ENCODE data around the gene DLD. TPM values are rescaled to one million over a fixed set of nuclear protein-coding genes. Genes with fewer than 3 reads are reported as not detected.
A peak's percentile ranks its signal among the peaks of the same experiment; 100 is the strongest.

The DLD gene
- total and polyA plus RNA-seq, 2 of the 13 experiments (the other 11 are each of a cell fraction or from before 2014, with no cell fraction given), result 56.8 to 95.2 TPM

DNA sequence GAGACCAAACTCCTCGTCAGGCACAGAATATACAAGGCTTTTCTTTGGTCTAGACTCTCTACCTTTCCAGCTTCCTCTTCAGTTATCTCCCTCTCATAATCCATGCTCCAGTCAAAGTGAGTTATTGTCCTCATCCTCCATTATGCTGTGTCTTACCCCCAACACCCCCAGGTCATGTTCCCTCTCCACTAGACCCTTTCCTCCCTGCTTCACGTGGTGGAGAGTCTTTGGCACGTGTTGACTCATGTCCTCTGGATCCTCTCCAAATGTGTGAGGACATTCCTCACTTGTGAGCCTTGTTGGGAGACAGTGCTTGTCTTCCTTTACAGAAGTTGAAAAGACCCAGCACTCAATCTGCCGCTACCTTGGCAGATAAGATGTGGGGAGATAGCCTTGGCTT is 36.0 kb upstream of the DLD start (continued):
- peak; percentile 43; the same call in 1 of the 2 replicates for TF ChIP-seq ZNF441 (CRISPR knock-in tag; IDR thresholded peaks at IDR 0.05; ENCODE audit: borderline replicate concordance)
- TF ChIP-seq, protein P1, sequence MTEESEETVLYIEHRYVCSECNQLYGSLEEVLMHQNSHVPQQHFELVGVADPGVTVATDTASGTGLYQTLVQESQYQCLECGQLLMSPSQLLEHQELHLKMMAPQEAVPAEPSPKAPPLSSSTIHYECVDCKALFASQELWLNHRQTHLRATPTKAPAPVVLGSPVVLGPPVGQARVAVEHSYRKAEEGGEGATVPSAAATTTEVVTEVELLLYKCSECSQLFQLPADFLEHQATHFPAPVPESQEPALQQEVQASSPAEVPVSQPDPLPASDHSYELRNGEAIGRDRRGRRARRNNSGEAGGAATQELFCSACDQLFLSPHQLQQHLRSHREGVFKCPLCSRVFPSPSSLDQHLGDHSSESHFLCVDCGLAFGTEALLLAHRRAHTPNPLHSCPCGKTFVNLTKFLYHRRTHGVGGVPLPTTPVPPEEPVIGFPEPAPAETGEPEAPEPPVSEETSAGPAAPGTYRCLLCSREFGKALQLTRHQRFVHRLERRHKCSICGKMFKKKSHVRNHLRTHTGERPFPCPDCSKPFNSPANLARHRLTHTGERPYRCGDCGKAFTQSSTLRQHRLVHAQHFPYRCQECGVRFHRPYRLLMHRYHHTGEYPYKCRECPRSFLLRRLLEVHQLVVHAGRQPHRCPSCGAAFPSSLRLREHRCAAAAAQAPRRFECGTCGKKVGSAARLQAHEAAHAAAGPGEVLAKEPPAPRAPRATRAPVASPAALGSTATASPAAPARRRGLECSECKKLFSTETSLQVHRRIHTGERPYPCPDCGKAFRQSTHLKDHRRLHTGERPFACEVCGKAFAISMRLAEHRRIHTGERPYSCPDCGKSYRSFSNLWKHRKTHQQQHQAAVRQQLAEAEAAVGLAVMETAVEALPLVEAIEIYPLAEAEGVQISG (CRISPR knock-in tag; IDR thresholded peaks at IDR 0.05), result no peak
- no peak for TF ChIP-seq LCORL (IDR thresholded peaks at IDR 0.05)
- TF ChIP-seq LCORL (CRISPR knock-in tag; IDR thresholded peaks at IDR 0.05), result no peak
- TF ChIP-seq SALL1 (CRISPR knock-in tag; IDR thresholded peaks at IDR 0.05), result peak; percentile 46; the same call in 1 of the 2 replicates
- no peak for TF ChIP-seq ZNF550 (CRISPR knock-in tag; IDR thresholded peaks at IDR 0.05; ENCODE audit: borderline replicate concordance)
- no peak for TF ChIP-seq ZNF556 (CRISPR knock-in tag; IDR thresholded peaks at IDR 0.05; ENCODE audit: borderline replicate concordance)

DNA sequence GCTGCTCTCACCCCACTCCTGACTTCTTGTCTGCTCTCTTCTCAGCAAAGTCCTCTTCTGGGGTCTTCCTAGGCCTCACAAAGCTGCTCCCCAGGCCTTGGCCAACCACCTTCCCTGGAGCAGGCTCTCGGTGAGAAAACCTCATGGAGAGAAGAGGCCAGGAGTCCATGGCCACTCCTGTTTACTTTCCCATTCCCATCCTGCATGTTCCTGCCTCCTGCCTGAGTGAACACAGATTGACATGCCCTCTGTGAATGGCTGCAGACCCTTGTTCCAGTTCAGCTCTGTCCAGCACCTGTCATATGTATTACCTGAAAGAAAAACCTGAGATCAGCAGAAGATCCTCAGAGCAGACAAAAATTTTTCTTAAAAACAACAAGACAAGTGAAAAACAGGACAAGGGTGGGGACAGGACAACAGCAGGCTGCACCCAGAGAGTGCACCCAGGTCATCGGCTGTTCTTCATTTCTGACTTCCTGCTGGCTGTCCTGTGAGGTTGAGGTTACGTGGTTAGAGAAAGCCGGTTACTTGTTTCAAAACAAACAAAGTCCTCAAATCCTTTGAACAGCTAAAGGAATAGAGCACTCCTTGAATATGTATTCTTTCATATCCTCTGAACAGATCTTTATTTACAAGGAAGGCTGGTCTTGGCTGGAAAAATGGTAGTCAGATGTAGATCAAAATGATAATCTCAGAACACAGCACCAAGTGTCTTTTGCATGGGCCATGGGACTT is 34.0 kb upstream of the DLD start:
- H3K27ac ChIP-seq (ENCODE audit: extremely low read length, insufficient read depth, low read length), result peak overlapping the region; percentile 62
- H3K4me1 ChIP-seq (ENCODE audit: insufficient read depth, low read length), result peaks cover 61% of the 10 kb centered on the region
- no peaks in the 10 kb centered on the region for H4K20me1 ChIP-seq (ENCODE audit: insufficient read depth, low read length)
- H3K9me3 ChIP-seq (ENCODE audit: low read length), result no peaks in the 10 kb centered on the region
- H3K79me2 ChIP-seq (ENCODE audit: insufficient read depth, low read length), result no peaks in the 10 kb centered on the region
- FAIRE-seq (peak; percentile 49), DNase-seq (ENCODE audit: low spot score) (peak; percentile 67), ATAC-seq (peak; percentile 96)
- peak overlapping the region; percentile 18; the same call in 1 of the 2 replicates for H3K9ac ChIP-seq (ENCODE audit: insufficient read depth, low read depth, low read length)
- H2AFZ ChIP-seq (ENCODE audit: low read length), result peak overlapping the region; percentile 48
- BruUV-seq (replicated peaks), result no TSS peak
- H3K27me3 ChIP-seq (ENCODE audit: control insufficient read depth in 1 of 2, insufficient read depth in 2 of 2, low read length in 2 of 2), result peaks cover 3 to 38% of the 10 kb centered on the region in 2 experiments; a peak in 4 of 5 replicates
- POLR2A ChIA-PET, result interaction anchor here (0.6 to 2.1 kb wide), 2 partner anchors 11 to 113 kb away, joined by 3 to 18 read pairs; partner anchors contain the start of gene CBLL1
- peak overlapping the region in 2 of 3 experiments; percentile 2 to 42; a peak in 2 of 6 replicates for H3K4me3 ChIP-seq (replicated peaks in 1 of 3; ENCODE audit: insufficient read depth in 1 of 3, low read depth in 2 of 3, low read length in 3 of 3)
- 0% methylated on average over 4 of the region's 4 CpGs for WGBS (ENCODE audit: low lambda C conversion rate)
- CTCF ChIA-PET (ENCODE audit: low intra/inter-chr PET ratio, low total read pairs), result no interaction called here
- no peaks in the 10 kb centered on the region for H3K36me3 ChIP-seq (replicated peaks in 1 of 2; ENCODE audit: control insufficient read depth in 1 of 2, insufficient read depth in 2 of 2, low read length in 2 of 2)
- in situ Hi-C loops (cut with HindIII; ENCODE audit: extremely low pct_ligation_motif_present, low pct_unique_long_range_greater_than_20kb), result loop anchor here (25.0 kb wide), 1 partner anchor 395 kb away; the partner anchor contains the start of gene GPR22
- peak overlapping the region; percentile 67 for H3K4me2 ChIP-seq (ENCODE audit: low read depth, low read length)
- intact Hi-C loops (cut with micrococcal nuclease; ENCODE audit: unreplicated experiment), result no loop called here
- TF ChIP-seq BORCS8-MEF2B (CRISPR knock-in tag; IDR thresholded peaks at IDR 0.05) (peak; percentile 78; the same call in 1 of the 2 replicates), ASH2L (IDR thresholded peaks at IDR 0.05; ENCODE audit: insufficient read length, low read depth, low read length) (peak; percentile 58), SOX5 (CRISPR knock-in tag; IDR thresholded peaks at IDR 0.05; ENCODE audit: borderline replicate concordance) (peak; percentile 47; the same call in 1 of the 2 replicates), ELF1 (CRISPR knock-in tag; IDR thresholded peaks at IDR 0.05) (peak; percentile 31; the same call in 1 of the 2 replicates), NR2F2 (IDR thresholded peaks at IDR 0.05; ENCODE audit: borderline replicate concordance, low read depth) (peak; percentile 60; the same call in 1 of the 2 replicates), ZNF501 (CRISPR knock-in tag; IDR thresholded peaks at IDR 0.05) (peak; percentile 51; the same call in 1 of the 2 replicates), EP300 (IDR thresholded peaks at IDR 0.05; ENCODE audit: low read depth in 2 of 2, low read length in 2 of 2) (peak in 1 of 2 experiments; percentile 62; a peak in 1 of 4 replicates), EP300 (CRISPR knock-in tag; IDR thresholded peaks at IDR 0.05; ENCODE audit: borderline replicate concordance) (no peak), NR3C1 (CRISPR knock-in tag; IDR thresholded peaks at IDR 0.05) (no peak), ZSCAN29 (CRISPR knock-in tag; conservative IDR thresholded peaks at IDR 0.05) (peak; percentile 78; the same call in 1 of the 2 replicates)

Data from HepG2 (cell line).